Fibroblast of skin of back (primary cell): Measurements from ENCODE around the gene SPPL2C.

ENCODE experiments used
- DNase-seq: peaks from one replicate; pipeline ENCODE4 v3.0.0-alpha.2; 2013

The SPPL2C gene

GRCh38 chr17:45833920-45834319, 10.8 kb upstream of the SPPL2C start:
- DNase-seq, result no peak

- no peak for DNase-seq
These were observed 9.9 kb upstream of the SPPL2C start for GRCh38 chr17:45834471-45835396.

- no peak for DNase-seq
These were observed 9.2 kb upstream of the SPPL2C start for GRCh38 chr17:45835481-45835880.

- DNase-seq, result no peak
These were observed 8.3 kb upstream of the SPPL2C start for GRCh38 chr17:45836047-45837044.

GRCh38 chr17:45837187-45837586, 7.5 kb upstream of the SPPL2C start:
- DNase-seq, result no peak

- no peak for DNase-seq
These were observed 7.1 kb upstream of the SPPL2C start for GRCh38 chr17:45837603-45838002.

GRCh38 chr17:45838751-45839295, 5.9 kb upstream of the SPPL2C start:
- DNase-seq, result no peak

GRCh38 chr17:45839442-45839841, 5.2 kb upstream of the SPPL2C start:
- no peak for DNase-seq

- no peak for DNase-seq
These were observed 3.5 kb upstream of the SPPL2C start for GRCh38 chr17:45841186-45841585.

GRCh38 chr17:45841883-45842525, 2.7 kb upstream of the SPPL2C start:
- DNase-seq, result no peak

- no peak for DNase-seq
These were observed 959 bp upstream of the SPPL2C start for GRCh38 chr17:45843722-45844121.

GRCh38 chr17:45845376-45846185, 900 bp downstream of the SPPL2C start:
- DNase-seq, result no peak

- no peak for DNase-seq
These were observed 1.5 kb downstream of the SPPL2C start for GRCh38 chr17:45846223-45846622.

GRCh38 chr17:45846646-45847045, 2.0 kb downstream of the SPPL2C start:
- no peak for DNase-seq

- DNase-seq, result no peak
These were observed 2.4 kb downstream of the SPPL2C start for GRCh38 chr17:45847101-45847500.

GRCh38 chr17:45847747-45848146, 3.1 kb downstream of the SPPL2C start:
- no peak for DNase-seq

GRCh38 chr17:45848405-45848804, 3.7 kb downstream of the SPPL2C start:
- DNase-seq, result no peak

- no peak for DNase-seq
These were observed 4.3 kb downstream of the SPPL2C start for GRCh38 chr17:45848868-45849535.

GRCh38 chr17:45849536-45849990, 4.9 kb downstream of the SPPL2C start:
- DNase-seq, result no peak

GRCh38 chr17:45850011-45850410, 5.3 kb downstream of the SPPL2C start:
- DNase-seq, result no peak

GRCh38 chr17:45850468-45850867, 5.8 kb downstream of the SPPL2C start:
- DNase-seq, result no peak
